ENCODE results near the gene RFX2.

GRCh38 chr19:5978606-5979552, 131.4 kb downstream of the RFX2 start:
- TF ChIP-seq GATA3 (IDR thresholded peaks at IDR 0.05; ENCODE audit: low read depth, low read length) (no peak), GATA2 (IDR thresholded peaks at IDR 0.05; ENCODE audit: low read depth, low read length) (no peak)
